ENCODE results near the gene PRSS58. TPM values are rescaled to one million over a fixed set of nuclear protein-coding genes. Genes with fewer than 3 reads are reported as not detected.

PRSS58 gene, protein sequence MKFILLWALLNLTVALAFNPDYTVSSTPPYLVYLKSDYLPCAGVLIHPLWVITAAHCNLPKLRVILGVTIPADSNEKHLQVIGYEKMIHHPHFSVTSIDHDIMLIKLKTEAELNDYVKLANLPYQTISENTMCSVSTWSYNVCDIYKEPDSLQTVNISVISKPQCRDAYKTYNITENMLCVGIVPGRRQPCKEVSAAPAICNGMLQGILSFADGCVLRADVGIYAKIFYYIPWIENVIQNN
- 10 to 100 TPM; 10.6 to 21.3 TPM for total RNA-seq
- polyA plus RNA-seq (ENCODE audit: insufficient read depth, low read depth, low replicate concordance), result 43.7 TPM
- long read RNA-seq, donor 1, result 0 reads
- long read RNA-seq, donor 2, result 0 reads

DNA sequence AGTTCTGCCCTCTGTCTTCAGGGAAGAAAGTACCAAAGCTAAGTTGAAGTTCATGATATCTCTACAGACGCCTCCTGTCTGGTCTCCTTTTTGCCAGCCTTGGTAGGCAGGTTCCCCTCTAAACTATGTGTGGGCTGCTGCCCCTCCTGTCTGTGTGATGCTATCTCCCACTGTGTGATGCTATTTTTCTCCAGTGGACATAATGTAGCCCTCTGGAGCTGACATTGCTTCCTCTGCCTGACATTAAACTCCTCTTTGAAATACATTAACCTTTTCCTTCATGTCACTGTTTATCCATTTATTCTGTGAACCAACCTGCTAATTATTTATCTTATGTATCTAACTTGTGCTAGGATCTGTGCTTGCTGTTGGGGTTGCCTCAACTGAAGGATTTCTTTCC is at the start of gene PRSS58:
Gene PRSS58 (minus strand): TSS at position 101 of the 400 bp plus-strand sequence. CDS start 351 bp downstream, outside the sequence.
- DNase-seq, result no peak
- H3K27me3 ChIP-seq, result no peaks in the 10 kb centered on the region
- no peaks in the 10 kb centered on the region for H3K4me1 ChIP-seq
- intact Hi-C loops (cut with DNase I; ENCODE audit: low total_unique reads), result no loop called here
- H3K36me3 ChIP-seq (ENCODE audit: low read depth, missing control alignments), result no peaks in the 10 kb centered on the region
- H3K27ac ChIP-seq, result no peak within 1 kb of the TSS
- H3K9me3 ChIP-seq, result no peaks in the 10 kb centered on the region
- no peak within 1 kb of the TSS for H3K4me3 ChIP-seq
- no peak for TF ChIP-seq POLR2A (IDR thresholded peaks at IDR 0.05)
- TF ChIP-seq, protein P1, sequence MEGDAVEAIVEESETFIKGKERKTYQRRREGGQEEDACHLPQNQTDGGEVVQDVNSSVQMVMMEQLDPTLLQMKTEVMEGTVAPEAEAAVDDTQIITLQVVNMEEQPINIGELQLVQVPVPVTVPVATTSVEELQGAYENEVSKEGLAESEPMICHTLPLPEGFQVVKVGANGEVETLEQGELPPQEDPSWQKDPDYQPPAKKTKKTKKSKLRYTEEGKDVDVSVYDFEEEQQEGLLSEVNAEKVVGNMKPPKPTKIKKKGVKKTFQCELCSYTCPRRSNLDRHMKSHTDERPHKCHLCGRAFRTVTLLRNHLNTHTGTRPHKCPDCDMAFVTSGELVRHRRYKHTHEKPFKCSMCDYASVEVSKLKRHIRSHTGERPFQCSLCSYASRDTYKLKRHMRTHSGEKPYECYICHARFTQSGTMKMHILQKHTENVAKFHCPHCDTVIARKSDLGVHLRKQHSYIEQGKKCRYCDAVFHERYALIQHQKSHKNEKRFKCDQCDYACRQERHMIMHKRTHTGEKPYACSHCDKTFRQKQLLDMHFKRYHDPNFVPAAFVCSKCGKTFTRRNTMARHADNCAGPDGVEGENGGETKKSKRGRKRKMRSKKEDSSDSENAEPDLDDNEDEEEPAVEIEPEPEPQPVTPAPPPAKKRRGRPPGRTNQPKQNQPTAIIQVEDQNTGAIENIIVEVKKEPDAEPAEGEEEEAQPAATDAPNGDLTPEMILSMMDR (IDR thresholded peaks at IDR 0.05), result no peak
- 86 to 88% methylated on average over 1 of the region's 1 CpG for WGBS, 2 donors

DNA sequence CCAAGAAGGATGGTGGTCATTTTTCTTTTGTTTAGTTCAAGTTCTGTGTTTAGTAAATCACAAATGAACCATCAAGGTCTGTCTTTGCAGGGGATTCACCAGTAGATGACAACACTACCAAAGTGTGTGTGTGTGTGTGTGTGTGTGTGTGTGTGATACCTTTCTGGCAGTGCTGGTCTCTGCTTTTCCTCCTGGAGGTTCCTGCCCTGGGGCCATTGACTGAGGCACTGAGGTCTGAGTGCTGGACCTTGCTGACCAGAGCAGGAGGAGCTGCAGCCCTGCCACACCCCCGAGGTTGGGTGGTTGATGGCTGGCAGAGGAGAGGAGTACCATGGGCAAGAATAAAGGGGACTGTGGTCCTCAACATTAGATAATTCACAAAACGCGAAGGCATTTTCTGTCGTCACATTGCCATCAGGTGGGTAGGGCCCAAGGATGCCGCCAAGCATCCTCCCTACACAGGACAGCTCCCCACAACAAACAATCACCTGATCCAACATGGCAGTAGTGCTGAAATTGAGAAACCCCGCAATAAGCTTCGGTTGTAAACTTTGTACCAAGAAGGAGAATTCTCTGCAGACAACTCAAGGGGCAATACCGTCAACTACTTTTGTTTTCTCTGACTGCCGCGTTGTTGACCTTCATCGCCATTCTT is 49.5 kb upstream of the PRSS58 start:
- peaks cover 3% of the 10 kb centered on the region for H3K4me1 ChIP-seq
- H3K9me3 ChIP-seq, result no peaks in the 10 kb centered on the region
- intact Hi-C loops (cut with DNase I; ENCODE audit: low total_unique reads), result no loop called here
- H3K27ac ChIP-seq, result no peak overlapping the region
- H3K27me3 ChIP-seq, result no peaks in the 10 kb centered on the region
- no peak for TF ChIP-seq POLR2A (IDR thresholded peaks at IDR 0.05)
- TF ChIP-seq, protein P1 (IDR thresholded peaks at IDR 0.05), result no peak
- no peaks in the 10 kb centered on the region for H3K36me3 ChIP-seq (ENCODE audit: low read depth, missing control alignments)
- no peak overlapping the region for H3K4me3 ChIP-seq
- no peak for DNase-seq
- 59 to 63% methylated on average over 11 of the region's 11 CpGs for WGBS, 2 donors

GRCh38 chr7:142303650-142304049 is 45.8 kb upstream of the PRSS58 start:
- H3K27me3 ChIP-seq, result no peaks in the 10 kb centered on the region
- WGBS, 2 donors, result 23 to 39% methylated on average over 2 of the region's 2 CpGs
- H3K4me1 ChIP-seq, result no peaks in the 10 kb centered on the region
- H3K36me3 ChIP-seq (ENCODE audit: low read depth, missing control alignments), result no peaks in the 10 kb centered on the region
- DNase-seq, result no peak
- no peak overlapping the region for H3K27ac ChIP-seq
- TF ChIP-seq, protein P1 (IDR thresholded peaks at IDR 0.05), result peak in 2 of 3 experiments; percentile 16 to 21
- TF ChIP-seq POLR2A (IDR thresholded peaks at IDR 0.05), result no peak
- H3K9me3 ChIP-seq, result no peaks in the 10 kb centered on the region
- H3K4me3 ChIP-seq, result no peak overlapping the region
- intact Hi-C loops (cut with DNase I; ENCODE audit: low total_unique reads), result no loop called here

DNA sequence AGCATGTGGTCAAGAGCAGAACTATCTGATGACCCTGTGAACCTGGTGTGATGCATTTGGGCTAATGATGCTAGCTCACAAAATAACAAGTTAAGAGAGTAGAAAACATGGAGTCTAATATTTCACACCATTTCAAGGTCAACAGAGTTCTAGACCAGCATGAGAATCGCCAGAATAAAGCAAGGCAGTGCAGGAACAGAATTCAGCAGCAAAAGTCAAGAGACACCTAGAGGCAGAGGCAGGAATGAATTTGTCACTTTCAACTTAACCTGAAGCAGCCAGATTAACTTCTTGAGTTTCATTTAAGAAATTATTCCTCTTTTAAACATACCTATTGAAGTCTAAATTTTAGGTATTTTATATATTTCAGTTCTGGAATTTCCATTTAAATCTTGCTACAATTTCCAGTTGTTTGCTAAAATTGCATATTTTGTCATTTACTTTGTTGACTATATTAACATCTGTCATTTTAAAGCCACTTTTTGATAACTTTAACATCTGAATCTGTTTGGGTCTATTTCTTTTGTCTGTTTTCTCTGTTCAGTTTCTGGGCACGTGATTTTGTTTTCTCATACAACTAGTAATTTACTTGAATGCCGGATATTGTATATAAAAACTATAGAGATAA is 44.2 kb upstream of the PRSS58 start:
- Histone ChIP-seq H3K4me3 (no peak overlapping the region), H3K27ac (no peak overlapping the region), H3K36me3 (ENCODE audit: low read depth, missing control alignments) (no peaks in the 10 kb centered on the region), H3K9me3 (no peaks in the 10 kb centered on the region), H3K4me1 (no peaks in the 10 kb centered on the region), H3K27me3 (no peaks in the 10 kb centered on the region)
- DNase-seq, result no peak
- intact Hi-C loops (cut with DNase I; ENCODE audit: low total_unique reads), result no loop called here
- 63 to 77% methylated on average over 3 of the region's 3 CpGs for WGBS, 2 donors
- TF ChIP-seq, protein P1 (IDR thresholded peaks at IDR 0.05), result peak in 2 of 3 experiments; percentile 27 to 41
- no peak for TF ChIP-seq POLR2A (IDR thresholded peaks at IDR 0.05)

All from testis (tissue), 5 donors.